GM12865 (cell line): ENCODE results near the gene AGTPBP1.

Source experiments
- DNase-seq: peaks from one replicate; pipeline ENCODE4 v3.0.0; 2010; ENCODE audit warnings: low read depth
- H3K4me3 ChIP-seq: 2 replicates; pipeline ENCODE4 v1.5.1; 2011; ENCODE audit warnings: mild to moderate bottlenecking, low read depth, low read length, control low read depth
- TF ChIP-seq, protein P1 (sequence below): IDR thresholded peaks from 2 replicates; pipeline ENCODE4 v1.5.1; 2011; ENCODE audit warnings: low read length, control low read depth, low read depth, inconsistent platforms; ENCODE audit not compliant: insufficient read depth; ENCODE audit errors: missing control alignments

The AGTPBP1 gene

DNA sequence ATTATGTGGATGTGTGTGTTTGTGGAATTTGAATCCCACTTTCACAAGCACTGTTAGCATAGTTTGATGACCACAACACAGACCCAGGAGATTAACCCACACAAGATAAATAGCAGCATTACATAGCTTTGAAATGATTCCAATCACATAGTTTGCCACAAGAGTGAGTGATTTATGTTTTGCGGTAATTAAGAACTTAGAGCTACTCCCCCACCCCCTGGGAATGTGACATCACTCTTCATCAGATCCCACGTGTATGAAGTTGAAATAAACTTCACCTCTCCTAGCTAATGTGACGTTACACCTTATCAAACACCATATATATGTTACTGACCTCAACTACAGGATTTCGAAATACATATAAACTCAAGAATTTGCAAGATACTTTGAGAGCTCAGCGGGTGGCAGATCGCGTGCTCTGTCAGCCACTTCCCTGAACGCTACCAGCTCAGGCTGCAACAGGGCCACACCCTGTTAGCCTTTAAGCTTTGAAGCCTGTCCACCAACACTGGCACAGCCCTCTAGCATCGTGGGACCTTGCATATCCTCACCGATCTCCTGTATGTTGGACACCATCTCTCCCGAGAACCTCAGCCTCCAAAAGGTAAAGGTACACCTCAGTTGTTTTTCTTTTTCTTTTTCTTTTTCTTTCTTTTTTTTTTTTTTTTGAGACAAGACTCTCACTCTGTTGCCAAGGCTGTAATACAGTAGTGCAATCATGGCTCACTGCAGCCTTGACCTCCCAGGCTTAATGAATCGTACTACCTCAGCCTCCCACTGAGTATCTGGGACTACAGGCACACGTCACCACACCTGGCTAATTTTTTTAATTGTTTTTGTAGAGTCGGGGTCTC, 1.7 kb upstream of the AGTPBP1 start:
- TF ChIP-seq, protein P1, sequence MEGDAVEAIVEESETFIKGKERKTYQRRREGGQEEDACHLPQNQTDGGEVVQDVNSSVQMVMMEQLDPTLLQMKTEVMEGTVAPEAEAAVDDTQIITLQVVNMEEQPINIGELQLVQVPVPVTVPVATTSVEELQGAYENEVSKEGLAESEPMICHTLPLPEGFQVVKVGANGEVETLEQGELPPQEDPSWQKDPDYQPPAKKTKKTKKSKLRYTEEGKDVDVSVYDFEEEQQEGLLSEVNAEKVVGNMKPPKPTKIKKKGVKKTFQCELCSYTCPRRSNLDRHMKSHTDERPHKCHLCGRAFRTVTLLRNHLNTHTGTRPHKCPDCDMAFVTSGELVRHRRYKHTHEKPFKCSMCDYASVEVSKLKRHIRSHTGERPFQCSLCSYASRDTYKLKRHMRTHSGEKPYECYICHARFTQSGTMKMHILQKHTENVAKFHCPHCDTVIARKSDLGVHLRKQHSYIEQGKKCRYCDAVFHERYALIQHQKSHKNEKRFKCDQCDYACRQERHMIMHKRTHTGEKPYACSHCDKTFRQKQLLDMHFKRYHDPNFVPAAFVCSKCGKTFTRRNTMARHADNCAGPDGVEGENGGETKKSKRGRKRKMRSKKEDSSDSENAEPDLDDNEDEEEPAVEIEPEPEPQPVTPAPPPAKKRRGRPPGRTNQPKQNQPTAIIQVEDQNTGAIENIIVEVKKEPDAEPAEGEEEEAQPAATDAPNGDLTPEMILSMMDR: no peak
- DNase-seq: no peak
- H3K4me3 ChIP-seq: no peak overlapping the region

DNA sequence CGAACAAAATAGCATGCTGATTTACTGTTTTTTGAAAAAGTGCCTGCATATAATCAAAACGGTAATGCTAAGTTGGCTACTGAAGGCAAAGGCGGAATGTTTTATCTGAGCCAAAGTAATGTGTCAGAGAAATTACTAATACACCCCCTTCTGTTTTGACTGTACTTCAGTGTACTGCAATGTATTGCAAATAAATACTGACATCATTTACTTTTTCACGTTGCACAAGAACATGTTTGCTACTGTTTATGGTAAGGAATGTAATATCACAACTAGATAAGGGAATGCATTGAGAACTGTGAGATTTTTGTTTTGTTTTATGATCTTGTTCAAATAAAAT, 813 bp upstream of the AGTPBP1 start:
- no peak for DNase-seq
- peak overlapping the region; percentile 95 for H3K4me3 ChIP-seq
- TF ChIP-seq, protein P1: no peak

DNA sequence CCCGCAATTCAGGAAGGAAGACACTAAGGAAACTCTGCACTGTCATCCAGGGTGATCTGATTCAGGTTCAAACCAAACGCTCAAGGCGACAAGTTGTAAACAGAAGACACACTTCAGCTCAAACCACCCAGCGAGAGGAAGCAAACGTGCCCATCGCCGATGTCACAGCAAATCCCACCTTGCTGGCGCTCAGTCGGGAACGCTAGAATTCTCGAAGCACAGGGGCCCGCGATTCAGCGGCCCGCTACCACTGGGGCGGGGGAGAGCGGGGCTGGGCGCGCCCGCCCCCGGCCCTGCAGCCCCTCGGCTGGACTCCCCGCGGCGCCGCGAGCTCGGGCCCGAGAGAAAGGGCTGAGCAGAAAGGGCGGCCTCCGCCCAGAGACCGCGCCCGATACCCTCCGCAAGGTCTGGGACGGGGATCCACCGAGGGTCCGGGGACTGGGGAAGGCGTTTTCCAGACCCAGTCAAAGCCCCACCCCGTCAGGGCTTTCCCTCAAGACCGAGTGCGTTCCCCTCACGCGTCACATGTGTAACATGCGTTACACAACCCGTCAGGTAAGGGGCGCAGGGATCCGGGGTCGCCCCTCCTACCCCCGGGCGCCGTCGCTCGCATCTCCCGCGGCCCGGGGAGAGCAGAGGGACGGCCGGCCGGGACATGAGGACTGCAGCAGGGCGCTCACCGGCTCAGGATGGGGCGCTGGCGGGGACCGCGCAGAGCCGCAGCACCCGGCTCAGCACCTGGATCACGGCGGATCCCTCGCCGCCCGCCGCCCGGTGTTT, 469 bp downstream of the AGTPBP1 start:
- peak; percentile 68 for DNase-seq
- peak overlapping the region; percentile 87 for H3K4me3 ChIP-seq
- TF ChIP-seq, protein P1: no peak

- peak overlapping the region; percentile 87 for H3K4me3 ChIP-seq
- TF ChIP-seq, protein P1: no peak
- DNase-seq: no peak
These were observed 1.0 kb downstream of the AGTPBP1 start for GRCh38 chr9:85740787-85741094.

DNA sequence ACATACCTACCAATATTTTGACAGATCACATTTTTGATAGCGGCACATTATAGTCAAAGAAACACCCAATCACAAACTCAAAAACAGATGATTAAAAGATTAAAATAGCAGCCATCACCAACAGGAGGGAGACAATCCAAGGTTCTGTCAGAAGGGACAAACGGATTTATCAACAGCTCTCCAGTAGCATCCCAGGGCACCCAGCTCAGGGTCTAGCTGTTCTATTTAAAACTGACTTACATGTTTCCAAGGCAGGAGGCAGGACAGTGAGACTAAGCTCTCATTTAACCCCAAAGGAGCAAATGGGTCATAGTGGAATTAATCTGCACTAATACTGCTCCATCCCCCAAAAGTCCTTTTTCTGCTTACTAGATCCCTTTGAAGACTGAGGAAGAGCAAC, 3.2 kb downstream of the AGTPBP1 start:
- H3K4me3 ChIP-seq: no peak overlapping the region
- no peak for DNase-seq
- TF ChIP-seq, protein P1: no peak

- DNase-seq: no peak
- TF ChIP-seq, protein P1: no peak
- no peak overlapping the region for H3K4me3 ChIP-seq
These were observed 4.1 kb downstream of the AGTPBP1 start for GRCh38 chr9:85737671-85738070.
